K562 (cell line): ENCODE data around the gene TNKS2. TPM values are rescaled to one million over a fixed set of nuclear protein-coding genes. Genes with fewer than 3 reads are reported as not detected.
A peak's percentile ranks its signal among the peaks of the same experiment; 100 is the strongest.

Source experiments
- CEBPG ChIP-seq, 3 experiments: fragments of 200-800 bp in 1 of 3; sonication (Bioruptor generic) in 1 of 3; sonication (generic) in 1 of 3; formaldehyde crosslinking in 1 of 3; IDR thresholded peaks in 2 of 3; conservative IDR thresholded peaks in 1 of 3; 2 replicates each; pipeline versions ENCODE4 v1.6.1 to v1.8.0; 2016 to 2022; ENCODE audit warnings: missing compliant biosample characterization in 2 of 3, missing genetic modification characterization in 2 of 3, mild to moderate bottlenecking in 1 of 3, missing genetic modification reagents in 1 of 3
- CHCHD3 ChIP-seq: fragments of 250-450 bp; sonication (Bioruptor Pico); IDR thresholded peaks from 2 replicates; pipeline ENCODE4 v2.1.2; 2022; ENCODE audit warnings: mild to moderate bottlenecking
- CREM ChIP-seq: IDR thresholded peaks from 2 replicates; pipeline ENCODE4 v1.6.1; 2014; ENCODE audit warnings: antibody characterized with exemption, low read depth
- EP400 ChIP-seq: fragments of 450-650 bp; IDR thresholded peaks from 2 replicates; pipeline ENCODE4 v1.6.1; 2017; ENCODE audit warnings: antibody characterized with exemption, mild to moderate bottlenecking, moderate library complexity
- IFI16 ChIP-seq: fragments of 250-450 bp; sonication (Bioruptor Pico); IDR thresholded peaks from 2 replicates; pipeline ENCODE4 v2.1.2; 2022; ENCODE audit warnings: mild to moderate bottlenecking, inconsistent platforms
- JUND ChIP-seq, 2 experiments: IDR thresholded peaks; 2 replicates in 1 of 2; 3 replicates in 1 of 2; pipeline ENCODE4 v1.6.1; 2011; ENCODE audit warnings: borderline replicate concordance in 2 of 2, low read depth in 2 of 2, low read length in 2 of 2, improper control_type of control experiment in 1 of 2, missing biosample characterization in 1 of 2, missing genetic modification characterization in 1 of 2, missing genetic modification reagents in 1 of 2
- PRPF4 ChIP-seq: fragments of 200-400 bp; formaldehyde crosslinking; IDR thresholded peaks from one replicate; pipeline ENCODE4 v1.6.1; 2017; ENCODE audit warnings: low read length, low read depth, mild to moderate bottlenecking; ENCODE audit not compliant: insufficient read depth, poor library complexity, severe bottlenecking
- TCFL5 ChIP-seq: fragments of 250-450 bp; sonication (Bioruptor Pico); conservative IDR thresholded peaks from 2 replicates; pipeline ENCODE4 v1.6.1; 2021; ENCODE audit warnings: mild to moderate bottlenecking, moderate library complexity, matching md5 sums
- TEAD2 ChIP-seq: fragments of 450-650 bp; IDR thresholded peaks from 2 replicates; pipeline ENCODE4 v1.6.1; 2016; ENCODE audit warnings: missing genetic modification characterization, control low read depth, missing compliant biosample characterization
- U2AF2 ChIP-seq: fragments of 200-400 bp; formaldehyde crosslinking; optimal IDR thresholded peaks from 2 replicates; pipeline ENCODE3; 2017; ENCODE audit warnings: low read depth, mild to moderate bottlenecking, low read length
- YY1 ChIP-seq, 3 experiments: IDR thresholded peaks; 2 replicates each; pipeline ENCODE4 v1.6.1; 2011; ENCODE audit warnings: low read length in 2 of 3, mild to moderate bottlenecking in 2 of 3, moderate library complexity in 2 of 3, borderline replicate concordance in 1 of 3, control low read depth in 1 of 3, low read depth in 1 of 3; ENCODE audit not compliant: insufficient read depth in 3 of 3, insufficient replicate concordance in 2 of 3, control insufficient read depth in 1 of 3, insufficient read length in 1 of 3; ENCODE audit errors: extremely low read depth in 1 of 3
- ZKSCAN3 ChIP-seq: fragments of 250-450 bp; sonication (Bioruptor Pico); IDR thresholded peaks from 2 replicates; pipeline ENCODE4 v1.4.0; 2020
- ZNF507 ChIP-seq: conservative IDR thresholded peaks from 2 replicates; pipeline ENCODE4 v1.6.1; 2017; ENCODE audit warnings: missing genetic modification characterization, missing compliant biosample characterization
- polyA plus RNA-seq, 8 experiments: library from polyadenylated mRNA; depleted of rRNA in 4 of 8; stranded (reverse) in 5 of 8; unstranded in 3 of 8; fragments of >200 nt; fragmentation: Nextera tagmentation in 2 of 8; fragmentation: Illumina TruSeq in 1 of 8; extraction: Ambion mirVana in 2 of 8; extraction: Trizol in 1 of 8; gene quantifications; 2 replicates each; pipeline versions ENCODE4 v1.2.1 to v1.2.3, GENCODE V29; 2011 to 2014; ENCODE audit warnings: inconsistent platforms in 1 of 8, missing spikeins in 1 of 8
- total RNA-seq, 7 experiments: library from RNA; depleted of rRNA in 6 of 7; stranded (reverse); fragments of >200 nt in 6 of 7; fragmentation: Illumina TruSeq in 2 of 7; extraction: Trizol in 2 of 7; gene quantifications; 2 replicates each; pipeline versions ENCODE4 v1.2.1 to v1.2.3, GENCODE V29; 2011 to 2021; ENCODE audit warnings: low replicate concordance in 1 of 7

The TNKS2 gene
- total and polyA plus RNA-seq, 9 of the 15 experiments (the other 6 are each of a cell fraction or from before 2014, with no cell fraction given) = 3.5 to 19.8 (median 8.6) TPM

DNA sequence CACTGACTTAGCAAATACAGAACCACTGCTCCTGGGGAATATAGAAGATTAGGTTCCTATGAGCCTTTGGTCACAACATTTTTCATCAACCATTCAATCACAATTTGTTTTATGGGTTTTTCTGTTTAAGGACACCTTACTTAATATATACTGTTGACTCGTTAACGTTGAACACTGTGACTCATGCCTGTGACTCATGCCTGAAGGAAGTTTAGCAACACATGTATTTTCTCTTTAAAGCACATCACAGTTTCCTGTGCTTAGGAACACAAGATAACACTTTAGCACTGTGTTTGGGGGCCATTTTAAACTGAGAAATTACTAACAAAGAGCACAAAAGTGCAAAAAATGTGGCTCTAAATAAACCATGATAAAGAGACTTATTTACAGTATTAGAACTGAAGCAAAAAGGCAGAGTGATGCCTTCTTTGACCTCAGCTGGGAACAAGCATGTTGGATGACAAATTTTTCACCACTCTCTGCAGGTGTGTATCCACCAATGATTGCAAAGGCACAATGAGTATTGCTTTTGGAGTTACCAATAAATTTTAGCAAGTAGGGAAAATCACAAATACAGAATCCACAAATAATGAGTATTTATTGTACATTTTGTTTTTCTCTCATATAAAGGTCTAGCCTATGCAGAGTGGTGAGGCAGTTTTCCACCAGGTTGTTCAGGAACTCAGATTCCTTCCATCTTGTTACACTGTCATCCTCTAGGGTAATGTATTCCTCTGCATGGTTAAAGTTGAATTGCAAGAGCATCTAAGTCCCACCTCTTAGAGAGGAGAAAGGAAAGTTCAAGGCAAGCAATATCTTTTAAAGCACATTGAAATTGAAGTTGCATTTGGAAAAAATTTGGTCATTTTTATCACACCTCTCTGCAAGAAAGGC, 103.8 kb downstream of the TNKS2 start (continued):
- peak in 1 of 3 experiments; percentile 67 for TF ChIP-seq YY1 (IDR thresholded peaks at IDR 0.05; ENCODE audit: borderline replicate concordance in 1 of 3, control insufficient read depth in 1 of 3, extremely low read depth in 1 of 3, insufficient read depth in 3 of 3, insufficient read length in 1 of 3, insufficient replicate concordance in 2 of 3, low read depth in 1 of 3, low read length in 2 of 3)
- TF ChIP-seq U2AF2 = no peak
- 0 out of 2 replicates have a peak, but pooled peaks have one; percentile 42 for TF ChIP-seq EP400
- TF ChIP-seq JUND (IDR thresholded peaks at IDR 0.05; ENCODE audit: borderline replicate concordance, low read depth, low read length) = peak; percentile 99
- peak; percentile 97 for TF ChIP-seq JUND (tag; IDR thresholded peaks at IDR 0.05; ENCODE audit: borderline replicate concordance, low read depth, low read length)
- TF ChIP-seq ZKSCAN3 = no peak
- 0 out of 2 replicates have a peak, but pooled peaks have one; percentile 46 for TF ChIP-seq CREM
- no peak for TF ChIP-seq TEAD2 (tag)
- no peak for TF ChIP-seq IFI16 (CRISPR knock-in tag)
- no peak for TF ChIP-seq TCFL5 (CRISPR knock-in tag)
- no peak for TF ChIP-seq PRPF4
- TF ChIP-seq CHCHD3 (CRISPR knock-in tag) = no peak
- peak; percentile 43; the same call in 1 of the 2 replicates for TF ChIP-seq CEBPG (CRISPR knock-in tag; IDR thresholded peaks at IDR 0.05)
- peak; percentile 34 to 78; a peak in 3 of 4 replicates for TF ChIP-seq CEBPG (tag; conservative IDR thresholded peaks at IDR 0.05 in 1 of 2, IDR thresholded peaks at IDR 0.05 in 1 of 2)
- TF ChIP-seq ZNF507 (tag) = no peak
